Measurements from ENCODE around the gene NKRF. TPM values are rescaled to one million over a fixed set of nuclear protein-coding genes. Genes with fewer than 3 reads are reported as not detected.

NKRF gene
- total and polyA plus RNA-seq, 9 of the 15 experiments (the other 6 are each of a cell fraction or from before 2014, with no cell fraction given): 8.9 to 31.9 (median 19.0) TPM

- TF ChIP-seq TFAM (CRISPR knock-in tag; conservative IDR thresholded peaks at IDR 0.05) (no peak), DEAF1 (CRISPR knock-in tag; IDR thresholded peaks at IDR 0.05) (no peak), NCOR1 (IDR thresholded peaks at IDR 0.05) (peak; percentile 17; the same call in 1 of the 2 replicates), SREBF2 (CRISPR knock-in tag; IDR thresholded peaks at IDR 0.05) (no peak), RFX1 (IDR thresholded peaks at IDR 0.05) (peak; percentile 11; the same call in 1 of the 2 replicates), NFRKB (IDR thresholded peaks at IDR 0.05; ENCODE audit: low read depth) (no peak), TEAD2 (tag; IDR thresholded peaks at IDR 0.05) (no peak), ZNF280A (IDR thresholded peaks at IDR 0.05; ENCODE audit: low read depth, partially characterized antibody) (no peak), MXD1 (CRISPR knock-in tag; IDR thresholded peaks at IDR 0.05; ENCODE audit: borderline replicate concordance, poor library complexity, severe bottlenecking) (no peak), DPF2 (IDR thresholded peaks at IDR 0.05) (no peak), ZBTB2 (IDR thresholded peaks at IDR 0.05) (0 out of 2 replicates have a peak, but pooled peaks have one; percentile 37), CHD1 (IDR thresholded peaks at IDR 0.05; ENCODE audit: low read length) (peak; percentile 67), PHF8 (IDR thresholded peaks at IDR 0.05; ENCODE audit: borderline replicate concordance, low read length) (peak; percentile 71), ZC3H4 (CRISPR knock-in tag; IDR thresholded peaks at IDR 0.05; ENCODE audit: borderline replicate concordance) (no peak), ZNF398 (CRISPR knock-in tag; IDR thresholded peaks at IDR 0.05) (no peak), THRA (IDR thresholded peaks at IDR 0.05) (no peak), CCNT2 (IDR thresholded peaks at IDR 0.05; ENCODE audit: borderline replicate concordance, extremely low read depth, insufficient read length, low read depth, low read length) (no peak)
Observed at GRCh38 chrX:119574394-119575266, 31.6 kb downstream of the NKRF start, which contains the start of gene UBE2A (continued).
